AG04449 (cell line): ENCODE measurements around the gene ARL6IP5.

Source experiments
- CTCF ChIA-PET: fragments of 350-600 bp; formaldehyde crosslinking; extraction: SDS; loops from one replicate; lab custom pipeline; 2021; ENCODE audit warnings: antibody characterized with exemption; lab: Yijun Ruan, JAX
- POLR2A ChIA-PET: fragments of 400-600, 350-600 bp; formaldehyde crosslinking; extraction: SDS; loops from one replicate; lab custom pipeline; 2020; ENCODE audit warnings: antibody characterized with exemption, inconsistent platforms; lab: Yijun Ruan, JAX
- DNase-seq: peaks from one replicate; pipeline ENCODE4 v3.0.0-alpha.2; 2010; ENCODE audit warnings: low read depth, low spot score
- H3K4me3 ChIP-seq: 2 replicates; pipeline ENCODE4 v1.5.1; 2011; ENCODE audit warnings: low read depth, mild to moderate bottlenecking, control low read depth, low read length
- TF ChIP-seq, protein P1 (sequence below): IDR thresholded peaks from one replicate; pipeline ENCODE4 v1.5.1; 2011; ENCODE audit warnings: mild to moderate bottlenecking, moderate library complexity, low read length, control low read depth, inconsistent platforms; ENCODE audit not compliant: insufficient read depth; ENCODE audit errors: missing control alignments

The ARL6IP5 gene, protein sequence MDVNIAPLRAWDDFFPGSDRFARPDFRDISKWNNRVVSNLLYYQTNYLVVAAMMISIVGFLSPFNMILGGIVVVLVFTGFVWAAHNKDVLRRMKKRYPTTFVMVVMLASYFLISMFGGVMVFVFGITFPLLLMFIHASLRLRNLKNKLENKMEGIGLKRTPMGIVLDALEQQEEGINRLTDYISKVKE

DNA sequence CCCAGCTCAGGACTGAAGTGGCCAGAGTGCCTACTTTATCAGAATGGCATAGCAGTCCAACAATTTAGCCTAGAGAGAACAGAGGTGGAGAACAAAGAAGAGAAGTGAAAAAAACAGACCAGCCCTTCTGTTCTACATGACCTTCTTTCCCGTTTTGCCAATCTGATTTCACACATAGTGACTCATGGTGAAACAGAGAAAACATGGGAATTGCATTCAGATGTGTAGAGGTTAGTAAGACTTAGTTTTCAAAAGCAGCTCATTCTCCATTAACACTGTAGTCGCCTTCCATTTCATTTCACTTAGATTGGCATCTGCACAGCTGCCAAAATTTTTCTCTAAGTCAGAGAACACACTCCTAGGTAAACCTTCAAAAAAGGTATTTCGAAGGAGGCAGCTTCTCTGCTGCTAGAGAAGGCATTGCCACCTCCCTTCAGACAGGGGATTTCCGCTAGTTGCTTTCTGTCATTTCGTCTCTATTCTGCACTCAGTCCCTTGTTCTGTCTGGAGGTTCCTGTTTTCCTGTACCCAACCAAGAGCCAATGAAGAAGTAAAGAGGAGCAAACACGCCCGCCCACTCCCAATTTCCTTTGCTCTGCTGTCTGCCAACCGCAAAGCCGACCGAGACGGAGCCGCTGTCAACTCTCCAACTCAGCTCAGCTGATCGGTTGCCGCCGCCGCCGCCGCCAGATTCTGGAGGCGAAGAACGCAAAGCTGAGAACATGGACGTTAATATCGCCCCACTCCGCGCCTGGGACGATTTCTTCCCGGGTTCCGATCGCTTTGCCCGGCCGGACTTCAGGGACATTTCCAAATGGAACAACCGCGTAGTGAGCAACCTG is at the start of gene ARL6IP5:
ARL6IP5 (plus strand) TSS at position 612 of the 842 bp plus-strand sequence; CDS start at position 723, 111 bp downstream.
- ChIA-PET POLR2A (interaction anchor here (0.5 to 2.2 kb wide), 6 partner anchors 9 to 72 kb away, joined by 3 to 9 read pairs (median 4); partner anchors contain the start of genes EOGT and TMF1), CTCF (interaction anchor here (1.5 kb wide), 1 partner anchor 36 kb away, joined by 6 read pairs; no protein-coding TSS in a partner anchor)
- peak; percentile 58 for DNase-seq
- H3K4me3 ChIP-seq: peak within 1 kb of the TSS; percentile 85
- TF ChIP-seq, protein P1, sequence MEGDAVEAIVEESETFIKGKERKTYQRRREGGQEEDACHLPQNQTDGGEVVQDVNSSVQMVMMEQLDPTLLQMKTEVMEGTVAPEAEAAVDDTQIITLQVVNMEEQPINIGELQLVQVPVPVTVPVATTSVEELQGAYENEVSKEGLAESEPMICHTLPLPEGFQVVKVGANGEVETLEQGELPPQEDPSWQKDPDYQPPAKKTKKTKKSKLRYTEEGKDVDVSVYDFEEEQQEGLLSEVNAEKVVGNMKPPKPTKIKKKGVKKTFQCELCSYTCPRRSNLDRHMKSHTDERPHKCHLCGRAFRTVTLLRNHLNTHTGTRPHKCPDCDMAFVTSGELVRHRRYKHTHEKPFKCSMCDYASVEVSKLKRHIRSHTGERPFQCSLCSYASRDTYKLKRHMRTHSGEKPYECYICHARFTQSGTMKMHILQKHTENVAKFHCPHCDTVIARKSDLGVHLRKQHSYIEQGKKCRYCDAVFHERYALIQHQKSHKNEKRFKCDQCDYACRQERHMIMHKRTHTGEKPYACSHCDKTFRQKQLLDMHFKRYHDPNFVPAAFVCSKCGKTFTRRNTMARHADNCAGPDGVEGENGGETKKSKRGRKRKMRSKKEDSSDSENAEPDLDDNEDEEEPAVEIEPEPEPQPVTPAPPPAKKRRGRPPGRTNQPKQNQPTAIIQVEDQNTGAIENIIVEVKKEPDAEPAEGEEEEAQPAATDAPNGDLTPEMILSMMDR: no peak

DNA sequence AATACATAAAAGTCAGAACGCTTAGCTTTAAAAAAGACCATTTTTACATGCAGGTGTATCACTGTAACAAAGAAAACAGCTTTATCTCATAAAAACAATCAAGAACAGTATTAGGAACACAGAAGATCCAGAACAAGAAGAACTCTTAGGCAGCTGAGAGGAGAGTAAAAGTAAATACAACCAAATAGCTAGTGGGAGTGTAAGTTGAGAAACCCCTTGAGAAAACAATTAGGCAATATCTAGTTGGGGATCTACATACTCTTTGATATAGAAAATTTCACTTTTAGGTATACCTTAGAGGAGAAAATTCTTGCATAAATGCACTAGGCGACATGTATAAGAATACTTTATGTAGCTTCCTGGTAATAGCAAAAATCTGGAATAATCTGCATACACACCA is 40.1 kb upstream of the ARL6IP5 start:
- TF ChIP-seq, protein P1: no peak
- ChIA-PET POLR2A (no interaction called here), CTCF (interaction anchor here (0.9 to 2.0 kb wide), 5 partner anchors 9 to 34 kb away, joined by 3 to 5 read pairs (median 3); no protein-coding TSS in a partner anchor)
- no peak for DNase-seq
- no peak overlapping the region for H3K4me3 ChIP-seq

DNA sequence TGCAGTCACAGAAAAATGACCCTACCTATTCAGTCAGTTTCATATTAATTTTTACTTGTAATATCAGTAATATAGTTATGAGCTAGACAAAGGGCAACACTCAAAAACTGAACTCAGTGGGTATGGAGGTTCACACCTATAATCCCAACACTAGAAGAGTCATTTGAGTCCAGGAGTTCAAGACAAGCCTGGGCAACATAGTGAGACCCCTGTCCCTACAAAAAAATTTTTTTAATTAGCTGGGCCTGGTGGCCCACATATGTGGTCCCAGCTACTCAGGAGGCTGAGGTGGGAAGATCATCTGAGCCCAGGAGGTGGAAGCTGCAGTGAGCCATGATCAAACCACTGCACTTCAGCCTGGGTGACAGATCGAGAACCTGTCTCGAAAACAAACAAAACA is 35.7 kb upstream of the ARL6IP5 start:
- no peak overlapping the region for H3K4me3 ChIP-seq
- no peak for DNase-seq
- CTCF ChIA-PET: interaction anchor here (0.9 kb wide), 1 partner anchor 29 kb away, joined by 3 read pairs; no protein-coding TSS in a partner anchor
- POLR2A ChIA-PET: no interaction called here
- TF ChIP-seq, protein P1: no peak

DNA sequence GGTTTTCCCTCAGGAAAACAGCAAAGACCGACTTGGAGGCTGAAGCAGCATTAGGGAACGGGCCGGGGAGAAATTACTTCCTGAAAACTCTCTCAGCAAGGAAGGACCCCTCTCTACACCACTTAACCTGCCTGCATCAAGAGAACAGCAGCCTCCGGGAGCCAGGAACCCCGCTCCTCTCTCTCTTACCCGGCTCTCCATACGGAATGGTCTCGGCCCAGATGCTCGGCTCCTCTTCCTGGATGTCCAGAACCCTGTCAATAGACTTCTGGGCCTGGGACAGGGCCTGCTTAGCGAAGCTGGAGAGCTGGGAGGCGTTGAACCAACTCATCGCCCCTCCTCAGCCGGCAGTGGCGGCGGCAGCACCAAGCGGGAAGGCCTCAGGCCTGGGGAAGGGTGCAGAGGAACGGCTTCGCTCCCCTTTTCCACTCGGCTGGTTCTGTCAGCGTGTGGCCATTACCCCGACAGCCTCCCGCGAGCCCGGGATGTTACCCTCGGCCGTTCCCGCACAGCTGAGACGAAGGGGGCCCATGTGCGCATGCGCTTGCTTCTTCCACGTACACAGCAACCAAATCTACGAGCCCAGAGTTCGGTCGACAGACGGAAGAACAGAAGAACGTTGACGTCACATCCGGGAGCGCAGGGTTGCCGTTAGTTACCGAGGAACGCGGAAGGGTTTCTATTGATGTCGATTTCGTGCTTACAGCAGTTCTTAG is 32.8 kb upstream of the ARL6IP5 start, which contains the start of gene TMF1:
TMF1 (minus strand) TSS at position 578 of the 716 bp plus-strand sequence; CDS start at position 331, 247 bp downstream.
- ChIA-PET CTCF (interaction anchor here (1.0 to 1.6 kb wide), 4 partner anchors 12 to 372 kb away, joined by 3 to 4 read pairs (median 3); no protein-coding TSS in a partner anchor), POLR2A (interaction anchor here (0.7 to 1.9 kb wide), 5 partner anchors 13 to 38 kb away, joined by 3 to 8 read pairs (median 3); partner anchors contain the start of genes ARL6IP5, EOGT and UBA3)
- peak; percentile 94 for DNase-seq
- TF ChIP-seq, protein P1: no peak
- peak within 1 kb of the TSS; percentile 91 for H3K4me3 ChIP-seq

DNA sequence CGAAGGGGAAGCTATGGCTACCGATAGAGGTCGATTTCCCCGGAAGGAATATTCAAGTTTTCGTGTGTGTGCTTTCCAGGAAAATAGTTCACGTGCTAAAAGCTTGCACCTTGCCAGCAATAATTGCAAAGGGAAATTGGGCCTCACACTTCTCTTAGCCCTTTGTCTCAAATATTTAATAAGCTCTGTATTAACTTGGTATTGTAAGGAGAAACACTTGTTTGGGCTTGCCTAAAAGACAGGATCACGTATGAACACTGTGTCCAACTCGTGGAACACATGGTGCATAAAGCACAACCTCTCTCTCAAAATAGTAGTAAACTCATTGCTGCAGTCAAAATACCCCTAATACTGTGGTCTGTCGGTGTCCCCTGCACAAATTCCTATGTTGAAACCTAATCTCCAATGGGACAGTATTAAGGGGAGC is 32.3 kb upstream of the ARL6IP5 start:
- ChIA-PET POLR2A (interaction anchor here (0.7 to 1.9 kb wide), 3 partner anchors 28 to 32 kb away, joined by 3 to 8 read pairs (median 3); partner anchors contain the start of genes ARL6IP5 and UBA3), CTCF (interaction anchor here (1.0 to 1.6 kb wide), 4 partner anchors 12 to 371 kb away, joined by 3 to 4 read pairs (median 3); no protein-coding TSS in a partner anchor)
- peak overlapping the region; percentile 55 for H3K4me3 ChIP-seq
- no peak for DNase-seq
- TF ChIP-seq, protein P1: no peak
